K562 (cell line): ENCODE measurements around the gene AMIGO3.

Experiments
- ATF2 ChIP-seq: sonication (generic); formaldehyde crosslinking; IDR thresholded peaks from 2 replicates; pipeline ENCODE4 v1.8.1; 2022; ENCODE audit warnings: missing genetic modification reagents
- DNMT1 ChIP-seq: fragments of 450-650 bp; IDR thresholded peaks from 2 replicates; pipeline ENCODE4 v1.6.1; 2016; ENCODE audit warnings: antibody characterized with exemption, mild to moderate bottlenecking
- EP400 ChIP-seq: fragments of 450-650 bp; IDR thresholded peaks from 2 replicates; pipeline ENCODE4 v1.6.1; 2017; ENCODE audit warnings: antibody characterized with exemption, mild to moderate bottlenecking, moderate library complexity
- HBP1 ChIP-seq: fragments of 450-650 bp; formaldehyde crosslinking; IDR thresholded peaks from 2 replicates; pipeline ENCODE4 v1.4.0; 2022; ENCODE audit warnings: missing genetic modification characterization
- HDAC2 ChIP-seq: fragments of 450-650 bp; IDR thresholded peaks from 2 replicates; pipeline ENCODE4 v1.6.1; 2016; ENCODE audit warnings: mild to moderate bottlenecking
- PATZ1 ChIP-seq: fragments of 250-450 bp; sonication (Bioruptor Pico); IDR thresholded peaks from 2 replicates; pipeline ENCODE4 v1.5.0; 2020; ENCODE audit warnings: mild to moderate bottlenecking, borderline replicate concordance
- RAD21 ChIP-seq, 2 experiments: fragments of 250-450 bp in 1 of 2; fragments of 450-650 bp in 1 of 2; sonication (Bioruptor Pico) in 1 of 2; formaldehyde crosslinking in 1 of 2; IDR thresholded peaks in 1 of 2; conservative IDR thresholded peaks in 1 of 2; 2 replicates each; pipeline versions ENCODE4 v1.4.0 to v1.8.0; 2020 to 2022; ENCODE audit warnings: mild to moderate bottlenecking in 2 of 2, moderate library complexity in 1 of 2
- REST ChIP-seq, 2 experiments: fragments of 450-650 bp; formaldehyde crosslinking in 1 of 2; IDR thresholded peaks; 2 replicates each; pipeline versions ENCODE4 v1.4.0 to v1.6.1; 2014 to 2020; ENCODE audit warnings: mild to moderate bottlenecking in 2 of 2, borderline replicate concordance in 1 of 2, low read depth in 1 of 2
- SOX6 ChIP-seq: fragments of 450-650 bp; IDR thresholded peaks from 2 replicates; pipeline ENCODE4 v1.6.1; 2014; ENCODE audit warnings: mild to moderate bottlenecking
- ZFX ChIP-seq: sonication (generic); formaldehyde crosslinking; IDR thresholded peaks from 2 replicates; pipeline ENCODE4 v1.8.0; 2022; ENCODE audit warnings: mild to moderate bottlenecking, missing genetic modification reagents, moderate library complexity
- ZNF253 ChIP-seq: fragments of 250-450 bp; sonication (Bioruptor Pico); conservative IDR thresholded peaks from 2 replicates; pipeline ENCODE4 v1.6.1; 2021; ENCODE audit warnings: mild to moderate bottlenecking
- ZNF384 ChIP-seq: IDR thresholded peaks from 2 replicates; pipeline ENCODE4 v1.6.1; 2012; ENCODE audit warnings: low read depth, low read length, improper control_type of control experiment

GRCh38 chr3:49721596-49721895 is 2.1 kb upstream of the AMIGO3 start:
- TF ChIP-seq SOX6 (no peak), ZNF253 (CRISPR knock-in tag) (no peak), DNMT1 (no peak), EP400 (no peak), ZFX (no peak), HBP1 (CRISPR knock-in tag) (no peak), REST (IDR thresholded peaks at IDR 0.05; ENCODE audit: borderline replicate concordance) (no peak), REST (CRISPR knock-in tag; IDR thresholded peaks at IDR 0.05; ENCODE audit: low read depth) (no peak), ZNF384 (no peak), PATZ1 (CRISPR knock-in tag) (no peak), RAD21 (CRISPR knock-in tag; conservative IDR thresholded peaks at IDR 0.05 in 1 of 2, IDR thresholded peaks at IDR 0.05 in 1 of 2) (no peak), ATF2 (CRISPR knock-in tag) (no peak), HDAC2 (no peak)
